WTC11 (cell line): ENCODE results near the gene SHC3.

Experiments
- JAZF1 ChIP-seq: fragments of 250-450 bp; sonication (Bioruptor Pico); IDR thresholded peaks from 2 replicates; pipeline ENCODE4 v1.9.0; 2021; ENCODE audit warnings: moderate library complexity, mild to moderate bottlenecking, inconsistent platforms
- MYBL2 ChIP-seq: sonication (generic); formaldehyde crosslinking; IDR thresholded peaks from 2 replicates; pipeline ENCODE4 v1.8.1; 2023; ENCODE audit warnings: mild to moderate bottlenecking, moderate library complexity, missing genetic modification reagents
- SP1 ChIP-seq: sonication (generic); formaldehyde crosslinking; conservative IDR thresholded peaks from 2 replicates; pipeline ENCODE4 v1.8.1; 2022; ENCODE audit warnings: missing genetic modification reagents
- ZNF121 ChIP-seq: sonication (generic); formaldehyde crosslinking; IDR thresholded peaks from 2 replicates; pipeline ENCODE4 v1.8.0; 2023; ENCODE audit warnings: missing genetic modification reagents
- ZNF219 ChIP-seq: sonication (generic); formaldehyde crosslinking; IDR thresholded peaks from 2 replicates; pipeline ENCODE4 v1.8.0; 2023; ENCODE audit warnings: missing genetic modification reagents, mild to moderate bottlenecking, borderline replicate concordance
- ZNF416 ChIP-seq: fragments of 250-450 bp; sonication (Bioruptor Pico); IDR thresholded peaks from 2 replicates; pipeline ENCODE4 v1.9.0; 2021; ENCODE audit warnings: mild to moderate bottlenecking, inconsistent platforms
- TF ChIP-seq, protein P1 (sequence below): fragments of 200-600 bp; IDR thresholded peaks from 2 replicates; pipeline ENCODE4 v1.8.0; 2022; ENCODE audit warnings: antibody characterized with exemption

- TF ChIP-seq, protein P1, sequence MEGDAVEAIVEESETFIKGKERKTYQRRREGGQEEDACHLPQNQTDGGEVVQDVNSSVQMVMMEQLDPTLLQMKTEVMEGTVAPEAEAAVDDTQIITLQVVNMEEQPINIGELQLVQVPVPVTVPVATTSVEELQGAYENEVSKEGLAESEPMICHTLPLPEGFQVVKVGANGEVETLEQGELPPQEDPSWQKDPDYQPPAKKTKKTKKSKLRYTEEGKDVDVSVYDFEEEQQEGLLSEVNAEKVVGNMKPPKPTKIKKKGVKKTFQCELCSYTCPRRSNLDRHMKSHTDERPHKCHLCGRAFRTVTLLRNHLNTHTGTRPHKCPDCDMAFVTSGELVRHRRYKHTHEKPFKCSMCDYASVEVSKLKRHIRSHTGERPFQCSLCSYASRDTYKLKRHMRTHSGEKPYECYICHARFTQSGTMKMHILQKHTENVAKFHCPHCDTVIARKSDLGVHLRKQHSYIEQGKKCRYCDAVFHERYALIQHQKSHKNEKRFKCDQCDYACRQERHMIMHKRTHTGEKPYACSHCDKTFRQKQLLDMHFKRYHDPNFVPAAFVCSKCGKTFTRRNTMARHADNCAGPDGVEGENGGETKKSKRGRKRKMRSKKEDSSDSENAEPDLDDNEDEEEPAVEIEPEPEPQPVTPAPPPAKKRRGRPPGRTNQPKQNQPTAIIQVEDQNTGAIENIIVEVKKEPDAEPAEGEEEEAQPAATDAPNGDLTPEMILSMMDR, result no peak
- TF ChIP-seq SP1 (CRISPR knock-in tag) (no peak), JAZF1 (no peak), MYBL2 (CRISPR knock-in tag) (no peak), ZNF121 (CRISPR knock-in tag) (no peak), ZNF219 (CRISPR knock-in tag) (no peak), ZNF416 (CRISPR knock-in tag) (no peak)
Observed at GRCh38 chr9:89044104-89044503, 134.5 kb downstream of the SHC3 start.
